ENCODE measurements around the gene CCDC112. TPM values are rescaled to one million over a fixed set of nuclear protein-coding genes. Genes with fewer than 3 reads are reported as not detected.

CCDC112 gene
- total and polyA plus RNA-seq, 10 donors = 3.4 to 12.7 (median 4.3) TPM

DNA sequence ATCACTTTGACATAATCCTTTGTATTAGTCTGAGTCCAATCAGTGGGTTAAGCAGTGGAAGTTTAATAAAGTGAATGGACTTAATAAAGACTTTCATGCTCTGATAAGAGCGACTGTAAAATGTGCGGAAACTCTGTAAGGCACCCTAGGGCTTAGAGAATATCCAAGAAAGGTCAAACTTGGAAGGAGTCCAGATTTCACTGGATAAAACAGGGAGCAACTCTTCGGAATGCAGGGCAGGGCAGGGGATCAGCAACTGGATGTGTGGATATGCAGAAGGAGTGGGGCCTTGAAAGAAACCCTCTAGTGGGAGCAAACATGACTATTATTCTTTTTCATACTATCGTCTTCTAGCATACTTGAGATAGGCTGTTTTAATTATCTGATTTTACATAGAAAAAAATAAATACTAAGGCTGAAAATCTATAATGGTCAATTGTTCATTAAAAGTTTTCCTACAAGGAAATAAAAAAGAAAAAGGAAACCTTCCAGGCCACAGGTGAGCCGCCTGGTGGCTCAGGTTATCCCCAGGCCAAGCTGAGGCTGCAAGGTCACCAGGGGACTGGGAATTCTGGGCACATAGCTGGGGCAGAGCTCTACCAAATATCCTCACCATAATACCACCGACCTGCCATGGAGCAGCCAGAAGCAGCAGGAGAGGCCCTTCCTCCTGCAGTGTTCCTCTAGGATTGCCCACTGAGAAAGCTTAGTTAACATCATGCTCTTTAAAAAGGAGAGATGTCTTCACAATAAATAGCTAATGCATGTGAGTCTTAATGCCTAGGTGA is 46.3 kb upstream of the CCDC112 start:
- Histone ChIP-seq H3K4me1 (no peaks in the 10 kb centered on the region), H3K4me3 (no peak overlapping the region), H3K27me3 (replicated peaks in 1 of 7) (peaks cover 0 to 4% (median 0%) of the 10 kb centered on the region in 7 donors), H3K27ac (no peak overlapping the region), H3K9me3 (no peaks in the 10 kb centered on the region), H3K36me3 (no peaks in the 10 kb centered on the region)
- intact Hi-C loops (cut with DNase I; ENCODE audit: low total_unique reads) = no loop called here
- 83 to 93% (median 89%) methylated on average over 6 of the region's 6 CpGs for WGBS, 5 donors
- no peak for DNase-seq
- no peak for TF ChIP-seq POLR2AphosphoS5 (IDR thresholded peaks at IDR 0.05)
- no peak for TF ChIP-seq POLR2A (IDR thresholded peaks at IDR 0.05)
- TF ChIP-seq, protein P1, sequence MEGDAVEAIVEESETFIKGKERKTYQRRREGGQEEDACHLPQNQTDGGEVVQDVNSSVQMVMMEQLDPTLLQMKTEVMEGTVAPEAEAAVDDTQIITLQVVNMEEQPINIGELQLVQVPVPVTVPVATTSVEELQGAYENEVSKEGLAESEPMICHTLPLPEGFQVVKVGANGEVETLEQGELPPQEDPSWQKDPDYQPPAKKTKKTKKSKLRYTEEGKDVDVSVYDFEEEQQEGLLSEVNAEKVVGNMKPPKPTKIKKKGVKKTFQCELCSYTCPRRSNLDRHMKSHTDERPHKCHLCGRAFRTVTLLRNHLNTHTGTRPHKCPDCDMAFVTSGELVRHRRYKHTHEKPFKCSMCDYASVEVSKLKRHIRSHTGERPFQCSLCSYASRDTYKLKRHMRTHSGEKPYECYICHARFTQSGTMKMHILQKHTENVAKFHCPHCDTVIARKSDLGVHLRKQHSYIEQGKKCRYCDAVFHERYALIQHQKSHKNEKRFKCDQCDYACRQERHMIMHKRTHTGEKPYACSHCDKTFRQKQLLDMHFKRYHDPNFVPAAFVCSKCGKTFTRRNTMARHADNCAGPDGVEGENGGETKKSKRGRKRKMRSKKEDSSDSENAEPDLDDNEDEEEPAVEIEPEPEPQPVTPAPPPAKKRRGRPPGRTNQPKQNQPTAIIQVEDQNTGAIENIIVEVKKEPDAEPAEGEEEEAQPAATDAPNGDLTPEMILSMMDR (IDR thresholded peaks at IDR 0.05 in 8 of 11, conservative IDR thresholded peaks at IDR 0.05 in 3 of 11) = no peak

DNA sequence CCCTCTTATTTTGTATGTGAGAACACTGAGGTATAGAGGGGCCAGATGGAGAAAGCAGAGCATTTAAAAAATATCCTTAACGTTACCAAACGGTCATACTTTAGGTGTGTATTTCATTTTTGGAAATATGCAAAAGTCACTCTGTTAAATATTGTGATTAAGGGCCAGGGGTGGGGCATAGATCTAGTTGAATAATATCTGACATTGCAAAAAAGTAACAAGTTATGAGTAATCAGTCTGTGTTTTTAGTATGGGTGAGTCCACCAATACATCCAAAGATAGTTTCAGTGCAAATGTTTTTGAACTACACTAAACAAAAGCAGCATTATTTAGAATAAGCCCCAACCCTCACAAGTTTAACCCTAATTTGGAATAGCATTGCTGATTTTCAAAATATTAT is 45.3 kb upstream of the CCDC112 start:
- intact Hi-C loops (cut with DNase I; ENCODE audit: low total_unique reads) = no loop called here
- Histone ChIP-seq H3K36me3 (no peaks in the 10 kb centered on the region), H3K9me3 (no peaks in the 10 kb centered on the region), H3K4me3 (no peak overlapping the region), H3K4me1 (no peaks in the 10 kb centered on the region), H3K27ac (no peak overlapping the region), H3K27me3 (replicated peaks in 1 of 7) (peaks cover 0 to 4% (median 0%) of the 10 kb centered on the region in 7 donors)
- TF ChIP-seq POLR2AphosphoS5 (IDR thresholded peaks at IDR 0.05) = no peak
- TF ChIP-seq, protein P1 (IDR thresholded peaks at IDR 0.05 in 8 of 11, conservative IDR thresholded peaks at IDR 0.05 in 3 of 11) = no peak
- TF ChIP-seq POLR2A (IDR thresholded peaks at IDR 0.05) = no peak
- no peak for DNase-seq
- 81 to 94% (median 86%) methylated on average over 2 of the region's 2 CpGs for WGBS, 5 donors

DNA sequence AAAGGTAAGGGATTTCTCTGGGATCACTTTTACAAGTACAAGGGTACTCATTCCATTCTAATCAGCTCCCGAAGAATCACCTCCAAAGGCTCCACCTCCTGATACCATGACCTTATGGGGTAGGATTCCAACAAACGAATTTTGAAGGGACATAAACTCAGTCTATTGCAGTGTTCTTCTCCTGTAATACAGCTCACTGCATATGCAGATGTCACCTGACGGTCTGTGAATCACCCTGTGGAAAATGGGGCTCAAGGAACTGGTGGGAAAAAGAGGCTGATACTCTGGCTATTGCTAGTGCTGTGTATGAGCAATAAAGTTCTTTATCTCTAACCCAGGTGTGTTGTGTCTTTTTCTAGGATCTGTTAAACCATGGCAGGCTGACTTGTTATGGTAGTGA is 42.4 kb upstream of the CCDC112 start:
- WGBS, 5 donors = 72 to 87% (median 75%) methylated on average over 3 of the region's 3 CpGs
- Histone ChIP-seq H3K27ac (no peak overlapping the region), H3K4me3 (no peak overlapping the region), H3K9me3 (no peaks in the 10 kb centered on the region), H3K27me3 (replicated peaks in 1 of 7) (no peaks in the 10 kb centered on the region), H3K36me3 (no peaks in the 10 kb centered on the region), H3K4me1 (no peaks in the 10 kb centered on the region)
- intact Hi-C loops (cut with DNase I; ENCODE audit: low total_unique reads) = no loop called here
- TF ChIP-seq POLR2AphosphoS5 (IDR thresholded peaks at IDR 0.05) = no peak
- no peak for TF ChIP-seq POLR2A (IDR thresholded peaks at IDR 0.05)
- TF ChIP-seq, protein P1 (IDR thresholded peaks at IDR 0.05 in 8 of 11, conservative IDR thresholded peaks at IDR 0.05 in 3 of 11) = no peak
- DNase-seq = no peak

DNA sequence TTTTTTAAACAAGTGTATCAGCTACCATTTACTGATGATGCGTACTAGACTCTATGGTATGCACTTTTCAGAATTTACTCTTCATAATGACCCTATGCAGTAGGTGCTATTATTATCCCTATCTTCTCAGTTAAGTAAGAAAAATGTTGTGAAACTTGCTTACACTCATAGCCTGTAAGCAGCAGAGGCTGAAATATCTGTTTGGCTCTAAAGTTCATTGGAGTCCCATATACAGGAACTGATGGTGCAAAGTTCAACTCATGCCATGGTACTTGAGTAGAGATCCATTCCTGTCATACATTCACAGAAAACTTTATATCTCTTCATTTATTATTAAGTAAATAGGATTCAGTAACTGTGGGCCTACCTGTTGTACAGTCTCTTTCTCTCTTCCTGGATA is 41.4 kb upstream of the CCDC112 start:
- 85 to 100% (median 97%) methylated on average over 1 of the region's 1 CpG for WGBS, 5 donors
- no peak for DNase-seq
- TF ChIP-seq, protein P1 (IDR thresholded peaks at IDR 0.05 in 8 of 11, conservative IDR thresholded peaks at IDR 0.05 in 3 of 11) = no peak
- TF ChIP-seq POLR2AphosphoS5 (IDR thresholded peaks at IDR 0.05) (no peak), POLR2A (IDR thresholded peaks at IDR 0.05) (no peak)

More for the DNA sequence above, 41.4 kb upstream of the CCDC112 start:
- no peaks in the 10 kb centered on the region for H3K4me1 ChIP-seq
- H3K27me3 ChIP-seq (replicated peaks in 1 of 7) = no peaks in the 10 kb centered on the region
- intact Hi-C loops (cut with DNase I; ENCODE audit: low total_unique reads) = no loop called here
- no peak overlapping the region for H3K27ac ChIP-seq
- H3K36me3 ChIP-seq = no peaks in the 10 kb centered on the region
- H3K9me3 ChIP-seq = no peaks in the 10 kb centered on the region
- no peak overlapping the region for H3K4me3 ChIP-seq
